Measurements from ENCODE around the gene BRDT.

BRDT gene

GRCh38 chr1:91944087-91944486, 5.1 kb upstream of the BRDT start:
- no peak for TF ChIP-seq CTCF (IDR thresholded peaks at IDR 0.05; ENCODE audit: insufficient read depth, low read depth, low read length, missing control alignments)
- no peak for DNase-seq (ENCODE audit: low read depth)

GRCh38 chr1:91948097-91948496, 1.1 kb upstream of the BRDT start:
- peak; percentile 12 for DNase-seq (ENCODE audit: low read depth)
- no peak overlapping the region for H3K4me3 ChIP-seq (ENCODE audit: low read depth, low read length)
- no peak for TF ChIP-seq CTCF (IDR thresholded peaks at IDR 0.05; ENCODE audit: insufficient read depth, low read depth, low read length, missing control alignments)

More at GRCh38 chr1:91944087-91944486, 5.1 kb upstream of the BRDT start:
- H3K4me3 ChIP-seq (ENCODE audit: low read depth, low read length), result no peak overlapping the region

- no peak for TF ChIP-seq CTCF (IDR thresholded peaks at IDR 0.05; ENCODE audit: insufficient read depth, low read depth, low read length, missing control alignments)
- DNase-seq (ENCODE audit: low read depth), result no peak
- H3K4me3 ChIP-seq (ENCODE audit: low read depth, low read length), result no peak overlapping the region
These were observed 473 bp upstream of the BRDT start for GRCh38 chr1:91948501-91949355.

GRCh38 chr1:91952187-91952586, 3.0 kb downstream of the BRDT start:
- no peak for TF ChIP-seq CTCF (IDR thresholded peaks at IDR 0.05; ENCODE audit: insufficient read depth, low read depth, low read length, missing control alignments)
- DNase-seq (ENCODE audit: low read depth), result no peak
- no peak overlapping the region for H3K4me3 ChIP-seq (ENCODE audit: low read depth, low read length)

GRCh38 chr1:91958926-91959325, 9.7 kb downstream of the BRDT start:
- no peak for TF ChIP-seq CTCF (IDR thresholded peaks at IDR 0.05; ENCODE audit: insufficient read depth, low read depth, low read length, missing control alignments)
- no peak overlapping the region for H3K4me3 ChIP-seq (ENCODE audit: low read depth, low read length)
- DNase-seq (ENCODE audit: low read depth), result no peak

GRCh38 chr1:91968334-91968733, 19.1 kb downstream of the BRDT start:
- H3K4me3 ChIP-seq (ENCODE audit: low read depth, low read length), result no peak overlapping the region
- no peak for TF ChIP-seq CTCF (IDR thresholded peaks at IDR 0.05; ENCODE audit: insufficient read depth, low read depth, low read length, missing control alignments)
- no peak for DNase-seq (ENCODE audit: low read depth)

- TF ChIP-seq CTCF (IDR thresholded peaks at IDR 0.05; ENCODE audit: insufficient read depth, low read depth, low read length, missing control alignments), result no peak
- no peak overlapping the region for H3K4me3 ChIP-seq (ENCODE audit: low read depth, low read length)
- DNase-seq (ENCODE audit: low read depth), result no peak
These were observed 30.2 kb downstream of the BRDT start for GRCh38 chr1:91979383-91979782.
